ENCODE measurements around the gene CDHR3. TPM values are rescaled to one million over a fixed set of nuclear protein-coding genes. Genes with fewer than 3 reads are reported as not detected.

Gene CDHR3
- total and polyA plus RNA-seq, 4 donors, result 1.0 to 10.5 (median 1.8) TPM

DNA sequence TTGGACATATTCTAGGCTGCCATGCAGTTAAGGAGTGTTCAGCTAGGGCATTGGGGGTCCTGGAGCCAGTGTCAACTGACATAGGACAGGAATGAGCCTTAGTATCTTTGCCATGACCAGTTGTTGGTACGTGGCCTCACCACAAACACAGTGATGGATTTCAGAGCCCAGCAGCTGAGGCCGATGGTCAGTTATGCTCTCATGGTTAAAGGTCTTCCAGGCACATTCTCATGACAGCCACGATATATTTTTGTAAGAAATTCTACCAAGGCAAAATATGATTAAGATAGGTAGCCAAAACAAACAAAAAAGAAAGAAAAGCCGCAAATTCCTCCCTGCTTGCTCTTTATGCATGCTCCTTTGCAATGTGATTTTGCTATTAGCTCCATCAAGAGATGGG lies 47.8 kb downstream of the CDHR3 start:
- no peak overlapping the region for H3K27ac ChIP-seq (ENCODE audit: low read depth in 1 of 2, low read length in 2 of 2)

DNA sequence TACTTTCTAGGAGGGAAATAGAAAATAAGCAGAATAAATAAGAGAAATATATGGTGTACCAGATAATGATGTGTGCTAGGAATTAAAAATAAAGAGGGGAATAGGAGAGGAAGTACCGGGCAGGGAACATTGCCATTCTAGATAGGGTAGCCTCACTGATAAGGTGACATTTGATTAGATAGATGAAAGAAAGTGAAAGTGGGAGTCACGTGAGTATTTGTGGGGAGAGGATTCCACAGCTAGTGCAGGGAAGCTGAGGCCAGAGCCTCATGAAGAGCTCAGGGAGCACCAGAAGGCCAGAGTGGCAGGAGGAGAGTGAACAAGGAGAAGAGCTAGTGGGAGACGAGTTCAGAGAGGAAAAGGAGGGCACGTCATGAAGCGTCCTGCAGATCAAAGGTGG lies 49.1 kb downstream of the CDHR3 start:
- H3K4me3 ChIP-seq (ENCODE audit: low read depth in 1 of 3, low read length in 3 of 3), result no peak overlapping the region
- H3K9me3 ChIP-seq (ENCODE audit: control insufficient read depth in 4 of 4, low read length in 3 of 4), result no peaks in the 10 kb centered on the region
- no peak overlapping the region for H3K9ac ChIP-seq (ENCODE audit: low read depth in 1 of 2, low read length in 2 of 2)
- no peak overlapping the region for H3K27ac ChIP-seq (ENCODE audit: low read depth in 1 of 2, low read length in 2 of 2)
- peaks cover 0 to 3% (median 0%) of the 10 kb centered on the region in 4 donors for H3K4me1 ChIP-seq (ENCODE audit: control insufficient read depth in 4 of 4, insufficient read depth in 4 of 4, low read length in 3 of 4)
- 92% methylated on average over 5 of the region's 5 CpGs for WGBS
- DNase-seq (ENCODE audit: low spot score), result no peak
- no peaks in the 10 kb centered on the region for H3K36me3 ChIP-seq (ENCODE audit: control insufficient read depth in 4 of 4, insufficient read depth in 3 of 4, low read depth in 1 of 4, low read length in 3 of 4)
- TF ChIP-seq, protein P1, sequence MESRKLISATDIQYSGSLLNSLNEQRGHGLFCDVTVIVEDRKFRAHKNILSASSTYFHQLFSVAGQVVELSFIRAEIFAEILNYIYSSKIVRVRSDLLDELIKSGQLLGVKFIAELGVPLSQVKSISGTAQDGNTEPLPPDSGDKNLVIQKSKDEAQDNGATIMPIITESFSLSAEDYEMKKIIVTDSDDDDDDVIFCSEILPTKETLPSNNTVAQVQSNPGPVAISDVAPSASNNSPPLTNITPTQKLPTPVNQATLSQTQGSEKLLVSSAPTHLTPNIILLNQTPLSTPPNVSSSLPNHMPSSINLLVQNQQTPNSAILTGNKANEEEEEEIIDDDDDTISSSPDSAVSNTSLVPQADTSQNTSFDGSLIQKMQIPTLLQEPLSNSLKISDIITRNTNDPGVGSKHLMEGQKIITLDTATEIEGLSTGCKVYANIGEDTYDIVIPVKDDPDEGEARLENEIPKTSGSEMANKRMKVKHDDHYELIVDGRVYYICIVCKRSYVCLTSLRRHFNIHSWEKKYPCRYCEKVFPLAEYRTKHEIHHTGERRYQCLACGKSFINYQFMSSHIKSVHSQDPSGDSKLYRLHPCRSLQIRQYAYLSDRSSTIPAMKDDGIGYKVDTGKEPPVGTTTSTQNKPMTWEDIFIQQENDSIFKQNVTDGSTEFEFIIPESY (IDR thresholded peaks at IDR 0.05), result no peak
- TF ChIP-seq, protein P2, sequence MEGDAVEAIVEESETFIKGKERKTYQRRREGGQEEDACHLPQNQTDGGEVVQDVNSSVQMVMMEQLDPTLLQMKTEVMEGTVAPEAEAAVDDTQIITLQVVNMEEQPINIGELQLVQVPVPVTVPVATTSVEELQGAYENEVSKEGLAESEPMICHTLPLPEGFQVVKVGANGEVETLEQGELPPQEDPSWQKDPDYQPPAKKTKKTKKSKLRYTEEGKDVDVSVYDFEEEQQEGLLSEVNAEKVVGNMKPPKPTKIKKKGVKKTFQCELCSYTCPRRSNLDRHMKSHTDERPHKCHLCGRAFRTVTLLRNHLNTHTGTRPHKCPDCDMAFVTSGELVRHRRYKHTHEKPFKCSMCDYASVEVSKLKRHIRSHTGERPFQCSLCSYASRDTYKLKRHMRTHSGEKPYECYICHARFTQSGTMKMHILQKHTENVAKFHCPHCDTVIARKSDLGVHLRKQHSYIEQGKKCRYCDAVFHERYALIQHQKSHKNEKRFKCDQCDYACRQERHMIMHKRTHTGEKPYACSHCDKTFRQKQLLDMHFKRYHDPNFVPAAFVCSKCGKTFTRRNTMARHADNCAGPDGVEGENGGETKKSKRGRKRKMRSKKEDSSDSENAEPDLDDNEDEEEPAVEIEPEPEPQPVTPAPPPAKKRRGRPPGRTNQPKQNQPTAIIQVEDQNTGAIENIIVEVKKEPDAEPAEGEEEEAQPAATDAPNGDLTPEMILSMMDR (IDR thresholded peaks at IDR 0.05; ENCODE audit: low read depth, low read length, missing input control), result no peak
- TF ChIP-seq HNF4G (IDR thresholded peaks at IDR 0.05), result no peak
- TF ChIP-seq, protein P3, sequence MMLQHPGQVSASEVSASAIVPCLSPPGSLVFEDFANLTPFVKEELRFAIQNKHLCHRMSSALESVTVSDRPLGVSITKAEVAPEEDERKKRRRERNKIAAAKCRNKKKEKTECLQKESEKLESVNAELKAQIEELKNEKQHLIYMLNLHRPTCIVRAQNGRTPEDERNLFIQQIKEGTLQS (IDR thresholded peaks at IDR 0.05), result no peak
- no peak for TF ChIP-seq JUND (IDR thresholded peaks at IDR 0.05)
- TF ChIP-seq RXRA (IDR thresholded peaks at IDR 0.05), result no peak
- H3K27me3 ChIP-seq (ENCODE audit: control insufficient read depth in 4 of 4, insufficient read depth in 4 of 4, low read length in 3 of 4), result no peaks in the 10 kb centered on the region

More for the DNA sequence above, 47.8 kb downstream of the CDHR3 start:
- H3K36me3 ChIP-seq (ENCODE audit: control insufficient read depth in 4 of 4, insufficient read depth in 3 of 4, low read depth in 1 of 4, low read length in 3 of 4), result no peaks in the 10 kb centered on the region
- no peak for TF ChIP-seq RAD21 (IDR thresholded peaks at IDR 0.05)
- TF ChIP-seq YY1 (IDR thresholded peaks at IDR 0.05), result no peak
- no peak for TF ChIP-seq EGR1 (IDR thresholded peaks at IDR 0.05; ENCODE audit: low read depth in 2 of 2)
- TF ChIP-seq FOXA1 (IDR thresholded peaks at IDR 0.05), result no peak
- TF ChIP-seq NR2F2 (IDR thresholded peaks at IDR 0.05), result no peak
- TF ChIP-seq HNF4A (conservative IDR thresholded peaks at IDR 0.05), result no peak
- no peak for TF ChIP-seq JUND (IDR thresholded peaks at IDR 0.05)
- no peak for TF ChIP-seq HNF4G (IDR thresholded peaks at IDR 0.05)
- TF ChIP-seq, protein P3 (IDR thresholded peaks at IDR 0.05), result no peak
- TF ChIP-seq, protein P4, sequence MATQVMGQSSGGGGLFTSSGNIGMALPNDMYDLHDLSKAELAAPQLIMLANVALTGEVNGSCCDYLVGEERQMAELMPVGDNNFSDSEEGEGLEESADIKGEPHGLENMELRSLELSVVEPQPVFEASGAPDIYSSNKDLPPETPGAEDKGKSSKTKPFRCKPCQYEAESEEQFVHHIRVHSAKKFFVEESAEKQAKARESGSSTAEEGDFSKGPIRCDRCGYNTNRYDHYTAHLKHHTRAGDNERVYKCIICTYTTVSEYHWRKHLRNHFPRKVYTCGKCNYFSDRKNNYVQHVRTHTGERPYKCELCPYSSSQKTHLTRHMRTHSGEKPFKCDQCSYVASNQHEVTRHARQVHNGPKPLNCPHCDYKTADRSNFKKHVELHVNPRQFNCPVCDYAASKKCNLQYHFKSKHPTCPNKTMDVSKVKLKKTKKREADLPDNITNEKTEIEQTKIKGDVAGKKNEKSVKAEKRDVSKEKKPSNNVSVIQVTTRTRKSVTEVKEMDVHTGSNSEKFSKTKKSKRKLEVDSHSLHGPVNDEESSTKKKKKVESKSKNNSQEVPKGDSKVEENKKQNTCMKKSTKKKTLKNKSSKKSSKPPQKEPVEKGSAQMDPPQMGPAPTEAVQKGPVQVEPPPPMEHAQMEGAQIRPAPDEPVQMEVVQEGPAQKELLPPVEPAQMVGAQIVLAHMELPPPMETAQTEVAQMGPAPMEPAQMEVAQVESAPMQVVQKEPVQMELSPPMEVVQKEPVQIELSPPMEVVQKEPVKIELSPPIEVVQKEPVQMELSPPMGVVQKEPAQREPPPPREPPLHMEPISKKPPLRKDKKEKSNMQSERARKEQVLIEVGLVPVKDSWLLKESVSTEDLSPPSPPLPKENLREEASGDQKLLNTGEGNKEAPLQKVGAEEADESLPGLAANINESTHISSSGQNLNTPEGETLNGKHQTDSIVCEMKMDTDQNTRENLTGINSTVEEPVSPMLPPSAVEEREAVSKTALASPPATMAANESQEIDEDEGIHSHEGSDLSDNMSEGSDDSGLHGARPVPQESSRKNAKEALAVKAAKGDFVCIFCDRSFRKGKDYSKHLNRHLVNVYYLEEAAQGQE (IDR thresholded peaks at IDR 0.05), result no peak
- no peak for TF ChIP-seq FOXA2 (IDR thresholded peaks at IDR 0.05)
- no peak for TF ChIP-seq SP1 (IDR thresholded peaks at IDR 0.05)
- TF ChIP-seq, protein P2 (IDR thresholded peaks at IDR 0.05; ENCODE audit: low read depth, low read length, missing input control), result no peak
- TF ChIP-seq TAF1 (conservative IDR thresholded peaks at IDR 0.05), result no peak
- no peak for DNase-seq (ENCODE audit: low spot score)
- H3K4me3 ChIP-seq (ENCODE audit: low read depth in 1 of 3, low read length in 3 of 3), result no peak overlapping the region
- H3K27me3 ChIP-seq (ENCODE audit: control insufficient read depth in 4 of 4, insufficient read depth in 4 of 4, low read length in 3 of 4), result no peaks in the 10 kb centered on the region
- H3K9me3 ChIP-seq (ENCODE audit: control insufficient read depth in 4 of 4, low read length in 3 of 4), result no peaks in the 10 kb centered on the region
- H3K9ac ChIP-seq (ENCODE audit: low read depth in 1 of 2, low read length in 2 of 2), result no peak overlapping the region
- 96% methylated on average over 4 of the region's 4 CpGs for WGBS
- peaks cover 0 to 3% (median 0%) of the 10 kb centered on the region in 4 donors for H3K4me1 ChIP-seq (ENCODE audit: control insufficient read depth in 4 of 4, insufficient read depth in 4 of 4, low read length in 3 of 4)

All from liver (tissue), 9 donors.